ENCODE data around the gene CNTN4.
"Not testable (repeated sequence)": the region's sequence is repeated elsewhere in the genome, so short reads cannot be mapped to it uniquely, and the experiment has no call there.

The CNTN4 gene

DNA sequence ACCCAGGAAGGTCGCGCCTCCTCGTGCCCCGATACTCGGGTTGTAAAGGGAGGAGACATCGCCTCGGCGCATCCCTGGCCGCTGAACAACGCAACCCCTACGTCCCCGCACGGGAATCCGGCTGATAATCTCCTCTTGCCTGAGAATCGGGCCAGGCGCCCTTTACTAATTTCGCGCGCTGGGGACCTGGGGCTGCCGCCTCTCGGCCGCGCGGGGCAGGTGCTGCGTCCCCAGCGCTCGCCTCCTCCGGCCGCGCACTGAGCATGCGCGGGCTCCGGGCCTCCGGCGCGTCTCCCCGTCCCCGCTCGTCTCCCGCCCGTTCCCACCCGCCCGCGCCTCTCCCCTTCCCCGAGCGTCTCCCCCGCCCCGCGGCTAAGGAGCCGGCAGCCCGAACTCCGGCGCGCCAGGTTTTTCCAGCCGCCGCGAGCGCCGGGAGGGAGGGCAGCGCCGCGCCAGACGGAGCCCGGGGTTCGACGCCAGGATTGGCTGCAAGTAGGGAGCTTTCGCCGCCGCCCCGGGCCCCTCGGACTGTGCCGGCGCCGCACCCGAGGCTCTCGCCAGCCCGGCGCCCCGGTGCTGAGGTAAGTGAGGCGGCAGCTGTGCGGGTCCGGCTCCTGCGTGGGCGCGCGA lies at the start of gene CNTN4:
Gene CNTN4, plus strand, starts transcription at position 469 of the 630 bp plus-strand sequence.
- DNase-seq, result no peak

- no peak for DNase-seq
Observed at GRCh38 chr3:2061360-2061759, 37.3 kb upstream of the CNTN4 start.

DNA sequence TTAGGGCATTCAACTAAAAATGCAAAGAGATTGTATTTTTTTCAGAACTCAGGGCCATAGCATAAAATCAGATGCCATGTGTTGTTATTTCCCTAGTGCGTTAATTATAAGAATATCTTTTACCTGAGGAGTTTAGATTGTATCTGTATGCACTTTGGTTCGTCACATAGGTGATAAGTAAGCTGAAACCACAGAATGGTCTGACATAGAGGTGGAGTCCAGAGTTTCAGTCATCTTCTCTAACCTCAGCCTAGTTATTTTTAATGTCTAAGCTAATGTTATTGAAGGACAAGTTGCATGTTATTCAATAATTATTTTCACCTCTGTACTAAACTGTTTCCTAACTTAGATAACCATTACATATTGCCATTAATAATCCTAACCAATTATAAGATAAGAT lies 27.1 kb upstream of the CNTN4 start:
- DNase-seq, result no peak

GRCh38 chr3:2078821-2079220 lies 19.8 kb upstream of the CNTN4 start:
- DNase-seq, result no peak

GRCh38 chr3:2082871-2083480 lies 15.7 kb upstream of the CNTN4 start:
- DNase-seq, result no peak

- not testable (repeated sequence) for DNase-seq
Observed at GRCh38 chr3:2083558-2083957, 15.1 kb upstream of the CNTN4 start.

GRCh38 chr3:2090095-2090911 lies 8.4 kb upstream of the CNTN4 start:
- DNase-seq, result no peak

- no peak for DNase-seq
Observed at GRCh38 chr3:2092758-2093157, 5.9 kb upstream of the CNTN4 start.

GRCh38 chr3:2094941-2095340 lies 3.7 kb upstream of the CNTN4 start:
- DNase-seq, result no peak

DNA sequence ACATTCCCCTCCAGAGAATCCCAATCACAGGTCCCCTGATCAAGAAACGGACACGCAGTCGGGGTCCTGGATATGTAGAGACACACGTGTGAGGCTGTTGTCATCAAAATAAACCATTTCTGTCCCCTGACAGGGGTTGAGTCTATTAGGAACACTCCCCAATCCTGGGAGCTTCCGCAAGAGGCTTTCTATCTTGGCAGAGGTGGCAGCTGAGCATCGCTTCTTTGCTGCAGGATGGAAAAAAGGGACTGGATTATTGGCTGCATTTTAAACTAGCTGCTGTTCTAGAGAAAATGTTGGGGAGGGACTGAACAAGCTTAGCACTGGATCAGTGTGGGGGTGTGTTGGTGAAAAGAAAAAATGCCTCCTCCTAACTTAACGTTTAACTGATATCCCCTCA lies 2.5 kb upstream of the CNTN4 start:
- DNase-seq, result no peak

DNA sequence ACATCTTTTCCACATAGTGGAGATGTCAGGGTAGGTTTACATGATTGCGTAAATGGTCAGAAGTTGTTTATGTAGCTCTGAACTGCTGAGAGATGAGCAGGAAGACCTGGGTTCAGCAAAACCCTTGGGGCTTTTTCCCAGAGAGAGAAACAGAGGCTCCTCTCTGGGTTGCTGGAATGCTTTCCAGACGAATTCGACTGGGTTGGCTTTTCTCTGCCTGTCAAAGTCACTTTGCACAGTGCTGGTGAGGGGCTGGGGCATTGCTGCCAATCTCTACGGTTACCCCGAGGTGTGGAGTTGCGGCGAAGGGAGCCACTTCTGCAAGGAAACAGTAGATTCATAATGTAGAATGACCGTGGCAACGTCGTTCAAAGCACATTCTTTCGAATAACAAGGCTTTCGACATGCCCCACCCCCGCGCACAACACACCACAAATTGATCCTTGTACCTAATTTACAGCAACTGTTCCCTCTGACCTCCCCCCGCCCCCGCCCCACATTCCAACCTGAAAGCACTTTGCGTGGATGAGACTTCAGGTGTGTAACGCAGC lies 950 bp upstream of the CNTN4 start:
- no peak for DNase-seq

- DNase-seq, result no peak
Observed at GRCh38 chr3:2099028-2099671, 484 bp downstream of the CNTN4 start.

DNA sequence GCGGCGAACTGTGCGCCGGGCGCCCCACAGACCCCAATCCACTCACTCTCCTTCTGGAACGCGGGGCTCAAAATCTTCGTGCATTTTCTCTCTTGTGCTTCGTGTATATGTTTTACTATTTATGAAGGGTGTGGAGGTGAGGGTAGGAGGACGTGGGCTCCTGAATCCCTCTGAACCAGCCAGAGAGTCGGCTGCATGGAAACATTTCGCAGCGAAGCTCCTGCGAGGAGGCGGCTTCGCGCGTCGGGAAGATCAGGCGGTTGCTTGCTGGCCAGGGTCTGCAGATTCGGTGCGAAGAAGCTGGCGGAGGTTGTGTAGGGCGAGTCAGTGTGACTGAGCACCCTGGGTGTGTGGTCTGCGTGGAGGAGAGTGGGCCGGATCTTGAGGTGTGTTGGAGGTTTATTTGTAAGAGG lies 1.1 kb downstream of the CNTN4 start:
- DNase-seq, result no peak

- no peak for DNase-seq
Observed at GRCh38 chr3:2106438-2106837, 7.8 kb downstream of the CNTN4 start.

DNA sequence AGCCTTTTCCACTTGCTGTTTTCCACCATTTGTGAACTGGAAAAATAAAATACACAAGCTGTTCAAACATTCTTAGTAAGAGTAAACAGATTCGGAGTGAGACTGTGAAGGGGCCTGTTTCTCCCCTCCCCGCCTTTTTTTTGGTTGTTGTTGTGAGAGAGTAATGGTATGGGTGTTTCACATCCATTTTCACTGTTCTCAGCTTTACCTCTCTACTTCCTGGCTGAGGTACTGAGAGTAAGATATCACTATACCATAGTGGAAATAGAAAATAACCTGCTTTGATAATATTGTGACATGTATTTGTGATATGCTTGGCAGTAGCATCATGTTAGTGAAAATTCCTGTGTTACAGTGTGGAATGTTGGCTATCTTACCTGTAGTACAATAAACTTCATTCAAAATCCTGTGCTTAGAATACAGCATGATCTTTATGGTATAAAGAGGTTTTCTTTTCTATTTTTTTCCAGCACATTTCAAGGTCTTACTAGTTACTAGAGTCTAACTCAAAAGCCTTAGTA lies 12.0 kb downstream of the CNTN4 start:
- no peak for DNase-seq

DNA sequence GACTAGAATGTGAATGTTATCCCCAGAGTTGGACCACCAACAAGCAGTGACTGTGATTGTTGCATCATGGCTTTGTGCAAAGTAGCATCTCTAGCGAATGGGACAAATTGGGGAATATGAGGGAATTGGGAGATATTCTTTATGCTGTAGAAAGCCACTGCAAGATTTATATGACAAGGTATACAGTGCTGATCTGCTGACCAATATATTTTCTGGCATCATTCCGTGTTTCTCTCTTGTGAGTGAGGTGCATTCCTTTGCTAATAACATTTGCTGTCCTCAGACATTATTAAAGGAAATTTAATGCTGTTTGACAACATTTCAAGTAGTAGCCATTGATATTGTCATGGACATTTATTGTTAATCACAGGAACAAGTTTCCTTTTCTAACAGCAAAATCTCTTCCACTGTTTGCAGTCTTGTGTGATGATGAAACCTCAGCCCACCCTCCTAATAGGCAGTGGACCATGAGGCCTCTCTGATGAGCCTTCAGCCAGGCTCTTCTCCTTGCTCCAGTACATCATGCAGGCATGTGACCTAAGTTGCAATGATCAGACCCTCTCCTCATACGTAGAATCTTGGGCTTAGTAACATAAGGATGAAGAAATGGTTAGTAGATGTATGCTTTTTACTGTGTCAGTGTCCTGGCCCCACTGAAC lies 16.1 kb downstream of the CNTN4 start:
- no peak for DNase-seq

GRCh38 chr3:2130726-2131125 lies 32.1 kb downstream of the CNTN4 start:
- no peak for DNase-seq

DNA sequence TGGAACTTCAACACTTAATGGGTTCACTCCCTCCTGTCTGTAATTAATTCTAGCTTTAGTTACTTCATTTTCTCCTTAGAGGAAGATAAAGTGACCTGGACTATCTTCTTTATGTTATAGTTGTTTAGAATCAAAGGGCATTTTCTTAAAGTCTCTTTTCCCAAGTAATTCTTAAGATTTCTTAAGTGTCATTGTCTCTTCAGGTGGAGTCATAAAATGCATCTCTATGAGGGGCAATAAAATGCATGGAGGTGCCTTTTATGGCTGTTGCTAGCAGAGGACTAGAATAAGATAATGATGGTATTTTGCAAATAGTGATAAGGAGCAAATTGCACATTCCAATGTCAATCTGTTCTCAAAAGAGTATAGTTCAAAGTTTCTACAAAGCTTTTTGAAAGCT lies 34.5 kb downstream of the CNTN4 start:
- DNase-seq, result no peak

DNA sequence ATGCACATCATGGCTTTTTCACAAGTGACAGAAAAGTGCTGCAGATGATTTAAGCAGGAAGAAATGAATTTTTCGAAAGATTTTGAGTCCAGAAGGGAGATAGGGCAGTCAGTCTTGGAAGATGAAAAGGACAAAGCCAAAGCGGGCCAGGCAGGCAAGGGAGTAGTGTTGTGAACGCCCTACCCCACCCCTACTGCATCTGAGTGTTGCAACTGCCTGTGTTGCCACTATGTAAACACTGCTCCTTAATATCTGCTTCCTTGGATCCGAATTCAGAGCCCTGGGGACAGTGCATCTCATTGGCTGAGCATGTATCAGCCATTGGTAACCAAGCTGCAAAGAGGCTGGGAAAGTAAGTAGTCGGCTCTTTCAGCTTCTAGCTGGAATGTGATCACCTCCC lies 39.0 kb downstream of the CNTN4 start:
- DNase-seq, result no peak

DNA sequence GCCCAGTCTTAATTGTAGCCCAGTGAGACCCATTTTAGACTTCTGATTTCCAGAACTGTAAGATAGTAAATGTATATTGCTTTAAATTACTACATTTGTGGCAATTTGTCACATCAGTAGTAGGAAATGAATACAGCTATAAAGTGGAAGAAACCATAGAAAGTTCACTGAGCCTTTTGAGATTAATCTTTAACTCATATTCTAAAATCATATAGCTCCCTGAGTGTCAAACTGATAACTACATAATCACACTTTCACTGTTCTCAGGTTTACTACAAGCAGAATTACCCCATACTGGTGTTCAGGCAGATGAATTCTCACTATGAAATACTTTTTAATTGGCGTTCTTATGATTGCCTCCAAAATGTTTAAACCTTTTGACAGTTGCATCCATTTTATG lies 42.8 kb downstream of the CNTN4 start:
- no peak for DNase-seq

DNA sequence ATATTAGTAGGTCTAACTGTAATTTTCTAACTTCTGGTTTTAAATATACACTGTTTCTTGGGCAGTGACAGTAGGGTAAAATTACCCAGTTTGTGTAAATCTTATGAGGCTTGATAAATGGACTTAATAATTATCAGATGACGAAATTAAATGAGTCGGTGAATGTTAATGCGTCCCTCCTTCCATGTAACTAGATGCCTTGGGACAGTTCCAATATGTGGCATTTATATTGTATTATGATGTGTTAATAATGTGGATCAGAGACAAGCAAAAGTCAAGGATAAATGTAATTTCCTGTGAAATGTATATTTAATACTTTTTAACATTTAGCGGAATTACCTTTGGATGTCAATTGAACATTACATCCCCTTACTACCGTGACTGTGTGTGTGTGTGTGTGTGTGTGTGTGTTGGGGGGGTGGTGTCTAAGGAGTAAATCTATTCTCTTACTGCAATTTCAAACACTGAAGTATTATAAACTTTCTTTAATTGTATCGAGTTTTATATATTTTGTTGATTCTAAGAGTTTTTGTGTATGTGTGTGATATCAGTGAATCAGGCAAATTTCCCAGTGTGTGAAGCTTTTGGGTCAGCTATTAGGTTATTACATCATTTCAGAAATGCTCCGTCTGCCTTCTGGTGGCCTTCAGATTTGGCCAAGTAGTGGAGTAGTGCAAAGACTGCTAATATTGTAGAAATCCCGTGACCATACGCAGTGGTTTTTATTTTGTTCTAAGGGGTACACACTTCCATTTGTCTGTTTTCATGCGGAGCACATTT lies 50.1 kb downstream of the CNTN4 start:
- DNase-seq, result no peak

DNA sequence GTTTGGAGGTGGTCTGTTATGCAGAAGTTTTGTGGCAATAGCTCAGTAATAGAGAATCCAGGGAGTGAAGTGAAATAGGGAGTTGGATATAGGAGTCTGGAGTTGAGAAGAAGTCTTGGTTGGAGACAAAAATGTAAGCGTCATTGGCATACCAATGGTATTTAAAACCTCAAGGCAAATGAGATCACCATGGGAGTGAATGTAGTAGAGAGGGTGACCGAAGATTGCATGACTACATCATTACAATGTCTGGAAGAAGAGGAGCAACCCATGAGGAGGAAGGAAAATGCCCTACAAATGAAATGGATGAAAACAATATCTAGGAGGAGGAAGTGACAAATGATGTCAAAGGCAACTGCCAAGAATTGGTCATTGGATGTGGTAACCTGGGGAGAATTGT lies 54.4 kb downstream of the CNTN4 start:
- DNase-seq, result no peak

All from NCI-H226 (cell line).